HG03108 (cell line): ENCODE results near the gene PLA2G3.
"Not testable (repeated sequence)": the region's sequence is repeated elsewhere in the genome, so short reads cannot be mapped to it uniquely, and the experiment has no call there.

Source experiments
- ATAC-seq: cut with Tn5 transposase; IDR thresholded peaks from one replicate; pipeline ENCODE4 v1.9.1; 2021; ENCODE audit warnings: moderate library complexity; ENCODE audit not compliant: unreplicated experiment

The PLA2G3 gene, protein sequence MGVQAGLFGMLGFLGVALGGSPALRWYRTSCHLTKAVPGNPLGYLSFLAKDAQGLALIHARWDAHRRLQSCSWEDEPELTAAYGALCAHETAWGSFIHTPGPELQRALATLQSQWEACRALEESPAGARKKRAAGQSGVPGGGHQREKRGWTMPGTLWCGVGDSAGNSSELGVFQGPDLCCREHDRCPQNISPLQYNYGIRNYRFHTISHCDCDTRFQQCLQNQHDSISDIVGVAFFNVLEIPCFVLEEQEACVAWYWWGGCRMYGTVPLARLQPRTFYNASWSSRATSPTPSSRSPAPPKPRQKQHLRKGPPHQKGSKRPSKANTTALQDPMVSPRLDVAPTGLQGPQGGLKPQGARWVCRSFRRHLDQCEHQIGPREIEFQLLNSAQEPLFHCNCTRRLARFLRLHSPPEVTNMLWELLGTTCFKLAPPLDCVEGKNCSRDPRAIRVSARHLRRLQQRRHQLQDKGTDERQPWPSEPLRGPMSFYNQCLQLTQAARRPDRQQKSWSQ

DNA sequence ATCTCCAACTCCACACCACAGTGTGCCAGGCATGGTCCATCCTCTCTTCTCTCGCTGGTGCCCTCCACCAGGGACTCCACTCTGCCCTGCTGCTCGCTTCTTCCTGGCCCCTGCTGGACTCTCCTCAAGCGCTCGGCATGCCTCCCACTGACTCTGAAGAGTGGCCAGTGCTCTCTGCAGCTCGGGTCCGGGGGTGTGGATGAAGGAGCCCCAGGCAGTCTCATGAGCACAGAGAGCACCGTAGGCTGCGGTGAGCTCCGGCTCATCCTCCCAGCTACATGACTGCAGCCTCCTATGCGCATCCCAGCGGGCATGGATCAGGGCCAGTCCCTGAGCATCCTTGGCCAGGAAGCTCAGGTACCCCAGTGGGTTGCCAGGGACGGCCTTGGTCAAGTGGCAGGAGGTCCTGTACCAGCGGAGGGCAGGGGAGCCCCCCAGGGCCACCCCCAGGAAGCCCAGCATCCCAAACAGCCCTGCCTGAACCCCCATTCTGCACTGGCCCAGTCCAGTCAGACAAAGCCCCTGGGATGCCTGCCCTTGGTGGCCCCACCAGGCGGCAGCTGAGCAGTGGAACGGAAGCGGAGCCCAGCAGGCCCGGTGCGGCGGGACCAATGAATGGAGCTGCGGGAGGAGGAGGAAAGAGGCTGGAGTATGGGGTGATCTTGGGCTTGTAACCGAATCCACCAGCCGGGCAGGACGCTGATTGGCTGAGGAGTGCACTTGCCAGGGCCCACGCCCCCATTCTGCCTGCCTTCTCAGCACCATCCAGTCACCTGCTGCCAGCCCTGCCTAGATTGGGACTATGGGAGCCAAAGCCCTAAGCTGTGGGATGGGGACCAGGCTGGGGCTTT is at the start of gene PLA2G3:
TSS of gene PLA2G3 (minus strand) at position 643 of the 851 bp plus-strand sequence. CDS start at position 489, 154 bp downstream.
- no peak for ATAC-seq

DNA sequence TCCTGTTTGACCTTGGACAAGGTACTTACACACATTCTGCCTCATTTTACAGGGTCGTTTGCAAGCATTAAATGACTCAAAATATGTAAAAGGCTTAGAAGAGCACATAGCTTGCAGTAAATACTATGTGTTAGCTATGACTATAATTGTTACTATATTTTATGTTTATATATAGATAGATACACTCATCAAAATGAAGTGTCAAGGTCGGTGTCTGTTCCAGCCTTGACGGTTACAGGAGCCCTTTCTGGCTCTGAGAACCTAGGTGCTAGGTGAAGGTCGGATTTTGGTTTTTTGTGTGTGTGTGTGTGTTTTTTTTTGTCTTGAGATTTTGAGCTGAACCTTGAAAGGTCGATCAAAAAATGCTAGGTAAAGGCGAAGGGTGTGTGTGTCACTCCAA is 47.3 kb upstream of the PLA2G3 start:
- ATAC-seq: no peak

DNA sequence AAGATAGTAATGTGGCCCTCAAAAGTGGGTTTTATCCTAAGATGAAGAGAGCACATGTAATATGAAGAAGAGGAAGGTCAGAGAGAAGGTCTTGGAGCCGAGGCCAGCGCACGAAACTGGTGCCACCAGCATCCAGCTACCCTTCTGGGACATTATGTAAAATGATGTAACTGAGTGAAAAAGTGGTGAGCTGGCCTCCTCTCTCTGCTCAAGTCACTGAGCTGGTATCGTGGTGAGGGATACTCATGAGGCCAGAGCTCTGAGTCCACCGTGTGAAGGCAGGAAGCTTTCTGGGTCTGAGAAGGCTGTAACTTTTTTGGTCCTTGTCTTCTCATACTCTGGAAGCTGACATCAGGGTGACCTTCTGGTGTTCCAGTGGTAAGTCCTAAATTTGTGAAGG is 44.7 kb upstream of the PLA2G3 start:
- ATAC-seq: no peak

DNA sequence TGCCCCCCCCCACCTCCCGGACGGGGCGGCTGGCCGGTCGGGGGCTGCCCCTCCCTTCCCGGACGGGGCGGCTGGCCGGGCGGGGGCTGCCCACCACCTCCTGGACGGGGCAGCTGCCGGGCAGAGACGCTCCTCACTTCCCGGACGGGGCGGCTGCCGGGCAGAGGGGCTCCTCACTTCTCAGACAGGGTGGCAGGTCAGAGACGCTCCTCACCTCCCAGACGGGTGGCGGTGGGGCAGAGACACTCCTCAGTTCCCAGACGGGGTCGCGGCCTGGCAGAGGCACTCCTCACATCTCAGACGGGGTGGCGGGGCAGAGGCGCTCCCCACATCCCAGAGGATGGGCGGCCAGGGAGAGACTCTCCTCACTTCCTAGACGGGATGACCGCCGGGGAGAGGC is 43.7 kb upstream of the PLA2G3 start:
- no peak for ATAC-seq

DNA sequence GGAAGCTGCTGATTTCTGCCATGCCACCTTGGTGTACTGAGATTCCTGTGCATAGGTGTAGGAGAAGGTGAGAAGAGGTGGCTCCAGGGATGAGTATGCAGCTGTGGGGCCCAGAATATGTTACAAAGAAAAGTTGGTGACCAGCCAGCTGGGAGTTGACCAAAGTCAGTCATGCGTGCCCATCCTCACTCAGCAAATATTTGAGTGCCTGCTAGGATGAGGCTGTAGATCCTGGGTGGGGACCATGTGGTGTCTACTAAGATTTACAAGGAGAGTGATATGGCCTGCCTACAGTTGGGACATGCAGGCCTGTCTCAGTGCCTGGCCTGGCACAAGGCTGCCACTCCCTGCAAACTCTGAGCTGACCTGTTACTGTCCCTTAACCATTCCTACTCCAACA is 39.0 kb upstream of the PLA2G3 start:
- ATAC-seq: no peak

DNA sequence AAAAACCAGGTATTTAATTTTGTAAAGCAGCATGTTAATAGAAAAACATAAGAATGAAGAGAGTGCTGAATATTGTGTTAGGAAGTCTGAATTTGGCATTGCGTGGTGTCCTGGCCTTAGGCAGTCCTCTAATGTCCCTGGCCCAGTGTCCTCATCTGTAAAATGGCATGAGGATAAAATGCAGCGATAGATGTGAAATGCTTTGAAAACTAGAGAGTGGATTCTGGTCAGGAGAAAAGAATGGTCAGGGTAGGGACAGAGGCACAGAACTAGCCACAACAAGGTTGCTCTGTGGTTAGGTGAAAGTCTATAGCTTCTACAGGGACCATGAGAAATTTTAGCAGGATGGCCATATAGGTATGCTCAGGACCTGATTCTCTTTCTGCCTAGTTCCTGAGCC is 38.6 kb upstream of the PLA2G3 start:
- ATAC-seq: no peak

DNA sequence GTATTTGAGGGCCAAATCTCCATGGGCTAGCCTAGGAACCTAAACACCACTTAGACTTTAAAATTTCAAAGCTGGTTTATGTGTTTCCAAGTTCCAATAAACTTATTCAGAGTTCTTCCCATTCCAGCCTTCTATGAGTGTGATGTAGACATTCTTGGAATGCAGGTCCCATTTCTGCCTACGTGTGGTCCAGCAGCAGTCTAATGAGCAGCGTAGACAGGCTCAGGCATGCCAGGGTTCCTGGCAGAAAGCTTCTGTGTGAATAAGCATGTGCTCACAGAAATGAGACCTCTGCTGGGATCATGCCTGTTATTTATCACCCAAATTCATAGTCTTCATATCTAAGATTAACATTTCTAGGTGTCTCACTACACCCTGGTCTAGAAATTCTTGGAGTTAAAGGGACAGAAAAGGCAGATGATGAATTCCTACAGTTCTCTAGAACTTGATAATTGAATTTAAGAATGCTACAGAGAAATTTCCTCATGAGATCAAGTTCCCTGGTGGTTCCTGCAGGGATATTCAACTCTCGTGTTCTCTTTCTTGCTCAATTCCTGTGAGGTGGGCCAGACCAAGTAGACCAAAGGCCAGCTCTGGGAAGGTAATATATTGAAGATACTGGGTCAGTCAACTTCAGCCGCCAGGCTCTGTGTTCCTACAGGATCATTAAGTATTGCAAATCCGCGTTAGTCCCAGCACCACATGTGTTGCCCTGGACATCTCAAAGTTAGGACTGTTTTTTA is 37.3 kb upstream of the PLA2G3 start:
- no peak for ATAC-seq

DNA sequence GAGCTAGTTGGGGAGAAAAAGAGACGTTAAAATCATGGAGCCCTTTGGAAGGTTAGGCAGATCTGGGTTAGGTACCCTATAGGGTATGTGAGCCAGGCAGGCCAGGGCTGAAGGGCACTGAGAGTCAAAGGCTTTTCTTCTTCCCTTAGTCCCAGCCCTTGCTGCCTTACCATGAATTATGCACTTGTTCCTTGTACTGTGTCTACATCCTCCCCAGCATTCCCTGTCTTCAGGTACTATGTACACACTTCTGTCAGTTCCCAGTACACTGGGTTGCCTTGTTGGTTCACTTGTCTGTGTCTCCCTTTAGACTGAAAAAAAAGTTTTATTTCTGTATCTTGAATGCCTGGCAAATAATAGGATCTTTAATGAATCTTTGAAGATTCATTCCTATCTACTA is 36.6 kb upstream of the PLA2G3 start:
- ATAC-seq: no peak

DNA sequence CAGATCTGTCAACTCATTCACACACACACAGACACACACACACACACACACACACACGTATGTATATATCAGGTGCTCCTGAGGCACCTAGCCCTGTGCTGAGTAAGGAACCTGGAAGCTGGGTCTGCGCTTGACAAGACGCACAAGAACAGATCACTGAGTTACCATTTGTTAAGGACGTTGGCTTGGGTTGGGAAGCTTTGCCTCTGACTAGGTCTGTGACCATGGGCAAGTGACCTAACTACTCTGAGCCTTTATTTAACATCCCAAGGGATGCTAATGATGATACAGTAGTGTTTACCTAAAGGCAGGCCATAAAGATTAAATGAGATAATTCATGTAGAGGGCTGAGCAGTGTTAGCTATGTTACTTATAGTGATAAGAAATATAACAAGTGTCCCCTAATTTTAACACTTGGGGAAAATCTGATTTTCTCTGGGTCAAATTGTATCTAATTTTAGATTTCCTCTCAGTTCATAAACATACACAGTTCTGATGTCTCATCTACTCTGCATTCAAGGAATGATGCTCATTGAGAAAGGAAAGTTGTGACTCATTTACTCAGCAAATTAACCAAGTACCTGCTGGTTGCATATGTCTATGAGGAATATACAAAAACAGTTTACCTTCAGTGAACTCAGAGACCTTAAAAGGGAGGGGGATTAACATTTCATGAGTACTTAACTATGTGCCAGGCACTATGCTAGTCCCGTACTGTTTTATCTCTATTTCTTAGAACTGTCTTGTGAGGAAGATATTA is 33.3 kb upstream of the PLA2G3 start:
- no peak for ATAC-seq

DNA sequence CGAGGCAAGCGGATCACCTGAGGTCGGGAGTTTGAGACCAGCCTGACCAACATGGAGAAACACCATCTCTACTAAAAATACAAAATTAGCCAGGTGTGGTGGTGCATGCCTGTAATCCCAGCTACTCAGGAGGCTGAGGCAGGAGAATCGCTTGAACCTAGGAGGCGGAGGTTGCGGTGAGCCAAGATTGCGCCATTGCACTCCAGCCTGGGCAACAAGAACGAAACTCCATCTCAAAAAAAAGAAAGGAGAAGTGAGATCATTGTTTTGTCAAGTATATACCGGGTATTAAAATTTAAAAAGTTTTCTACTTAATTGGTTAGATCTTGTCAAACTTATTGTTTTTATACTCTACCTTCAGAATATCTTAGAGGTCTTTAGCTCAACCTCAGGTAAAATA is 31.4 kb upstream of the PLA2G3 start:
- not testable (repeated sequence) for ATAC-seq

DNA sequence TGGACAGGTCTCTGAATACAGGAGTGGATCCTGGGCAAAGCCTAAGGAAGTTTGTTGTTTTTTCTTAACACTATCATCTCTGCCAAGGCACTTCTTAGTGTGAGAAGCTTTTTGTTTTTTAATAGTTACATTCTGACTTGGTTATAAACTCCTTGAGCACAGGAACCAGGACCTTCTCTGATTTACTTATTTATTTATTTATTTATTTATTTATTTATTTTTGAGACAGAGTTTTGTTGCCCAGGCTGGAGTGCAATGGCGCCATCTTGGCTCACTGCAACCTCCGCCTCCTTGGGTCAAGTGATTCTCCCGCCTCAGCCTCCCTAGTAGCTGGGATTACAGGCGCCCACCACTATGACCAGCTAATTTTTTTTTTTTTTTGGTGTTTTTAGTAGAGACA is 30.7 kb upstream of the PLA2G3 start:
- ATAC-seq: no peak

DNA sequence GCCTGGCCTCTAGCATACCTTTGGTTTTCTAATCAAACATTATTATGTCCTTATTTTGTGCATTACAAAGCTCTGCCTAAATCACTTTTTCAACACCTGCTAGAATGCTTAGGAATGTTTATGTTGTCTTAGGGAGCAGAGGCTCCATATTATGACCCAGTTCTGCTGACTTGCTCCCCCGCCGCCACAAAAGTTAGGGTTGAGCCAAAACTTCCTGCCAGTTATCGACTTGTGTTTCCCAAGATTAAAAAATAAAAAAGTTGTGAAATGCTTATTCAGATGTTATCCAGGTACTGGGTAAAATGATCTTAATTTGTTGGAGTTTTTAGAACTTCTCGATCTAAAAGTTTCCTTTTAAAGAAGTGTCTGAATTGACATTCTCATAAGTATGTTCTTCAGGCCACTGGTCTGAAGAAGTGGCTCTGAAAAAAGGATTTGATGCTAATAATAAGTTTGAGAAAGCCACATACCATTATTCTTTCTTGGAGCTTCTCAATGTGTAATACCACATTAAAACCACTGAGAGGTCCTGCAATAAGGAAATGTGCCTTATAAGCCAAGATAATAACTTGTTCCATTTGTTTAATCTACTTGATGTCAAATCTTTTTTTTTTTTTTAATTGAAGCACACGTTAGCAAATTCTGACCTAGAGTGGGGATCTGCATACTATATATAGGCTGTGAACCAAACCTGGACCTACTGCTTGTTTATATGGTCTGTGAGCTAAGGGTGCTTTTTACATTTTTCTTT is 21.9 kb upstream of the PLA2G3 start:
- no peak for ATAC-seq

DNA sequence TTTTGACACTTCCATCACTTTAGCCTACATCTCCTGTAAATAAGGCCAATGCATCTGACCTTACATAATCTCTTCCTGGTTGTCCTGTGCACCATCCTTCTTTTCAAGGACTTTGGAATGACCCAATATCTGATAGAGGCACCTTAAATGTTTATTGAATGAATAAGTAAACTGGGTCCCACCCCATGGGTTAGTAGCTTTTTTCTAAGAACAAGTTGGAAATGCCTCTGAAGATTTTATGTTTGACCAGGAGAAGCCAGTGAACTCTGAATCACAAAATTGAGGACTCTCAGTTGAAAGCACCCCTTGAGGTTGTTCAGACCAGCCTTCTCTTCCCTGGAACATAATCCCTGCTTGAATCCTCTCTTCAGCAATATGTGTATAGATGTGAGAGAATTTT is 21.1 kb upstream of the PLA2G3 start:
- ATAC-seq: no peak

DNA sequence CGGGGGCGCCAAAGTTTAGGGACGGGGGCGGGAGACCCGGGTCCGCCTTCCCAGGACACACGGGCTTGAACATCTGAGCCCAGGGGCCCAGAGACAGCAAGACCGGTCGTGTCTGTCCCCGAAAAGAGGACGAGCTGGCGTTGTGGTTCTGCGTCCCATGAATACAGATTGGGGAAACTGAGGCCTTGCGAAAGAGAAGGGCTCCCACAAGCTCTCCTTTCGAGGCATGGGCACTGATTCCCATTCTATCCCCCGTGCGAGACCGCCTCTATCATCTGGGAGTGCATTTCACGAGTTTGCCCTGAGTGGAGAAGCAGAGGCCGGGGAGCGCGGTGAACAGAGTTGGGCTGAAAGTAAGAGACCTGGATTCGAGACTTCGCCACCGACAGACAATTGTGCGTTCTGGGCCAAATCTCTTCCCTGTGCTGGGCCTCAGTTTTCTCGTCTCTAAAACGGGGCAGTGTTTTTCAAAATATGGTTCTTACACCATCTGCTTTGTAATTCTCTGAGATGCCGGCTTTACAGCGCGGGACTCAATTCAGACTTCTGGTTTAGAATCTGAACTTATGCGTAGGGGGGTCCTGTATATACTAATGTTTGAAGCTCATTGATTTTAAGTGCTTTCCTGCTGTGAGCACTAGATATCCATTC is 20.1 kb upstream of the PLA2G3 start:
- ATAC-seq: no peak

DNA sequence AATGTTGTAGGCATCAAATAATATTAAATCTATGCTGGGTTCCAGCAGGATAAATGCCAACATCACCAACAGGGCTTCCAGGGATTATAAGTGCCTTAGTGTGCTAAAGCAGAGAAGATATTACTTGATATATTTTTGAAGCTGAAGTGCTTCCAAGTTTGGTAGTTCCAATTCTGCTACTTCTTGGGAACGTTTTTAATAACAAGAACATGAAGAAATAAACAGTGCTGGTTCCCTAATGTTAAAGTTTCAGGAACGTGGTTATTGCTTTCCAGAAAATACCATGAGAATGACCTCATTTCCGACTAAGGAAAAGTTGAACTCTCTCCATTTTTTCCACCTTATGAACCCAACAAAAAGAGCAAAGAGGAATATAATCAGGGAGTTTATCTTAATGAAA is 15.1 kb upstream of the PLA2G3 start:
- no peak for ATAC-seq

DNA sequence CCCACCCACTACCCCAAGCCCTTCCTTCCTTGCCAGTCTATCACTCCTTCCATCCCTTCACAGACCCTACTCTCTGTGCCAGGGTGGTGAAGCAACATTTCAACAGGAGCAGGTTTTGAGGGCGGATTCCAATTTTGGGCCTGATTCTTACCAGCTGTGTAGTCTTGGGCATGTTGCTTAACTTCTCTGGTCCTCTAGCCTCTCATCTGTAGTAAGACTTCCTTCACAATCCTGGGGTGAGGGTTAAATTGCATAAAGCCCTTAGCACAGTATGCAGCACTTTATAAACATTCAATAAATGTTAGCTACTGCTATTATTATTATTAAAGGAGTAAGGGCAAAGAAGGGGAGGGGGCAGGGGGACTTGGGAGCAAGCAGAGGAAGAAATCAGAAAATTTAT is 14.7 kb upstream of the PLA2G3 start:
- no peak for ATAC-seq

DNA sequence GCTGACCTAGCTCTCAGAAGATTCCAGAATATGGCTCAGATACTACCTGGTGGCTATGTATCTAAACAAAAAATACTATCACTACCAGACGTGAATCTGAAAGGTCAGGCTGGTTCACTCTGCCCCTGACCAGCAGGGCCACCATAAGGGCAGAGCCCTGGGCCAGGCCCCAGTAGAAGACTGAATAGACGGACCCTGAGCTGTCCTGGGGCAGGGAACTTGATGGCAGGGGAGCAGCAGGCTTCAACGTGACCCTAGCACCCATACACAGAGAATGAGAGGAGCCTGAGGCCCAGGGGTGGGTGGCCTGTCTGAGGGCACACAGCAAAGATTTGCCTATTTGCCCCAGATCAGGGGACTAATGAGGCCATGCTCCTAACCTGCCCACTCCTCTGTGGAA is 13.0 kb upstream of the PLA2G3 start:
- ATAC-seq: no peak

DNA sequence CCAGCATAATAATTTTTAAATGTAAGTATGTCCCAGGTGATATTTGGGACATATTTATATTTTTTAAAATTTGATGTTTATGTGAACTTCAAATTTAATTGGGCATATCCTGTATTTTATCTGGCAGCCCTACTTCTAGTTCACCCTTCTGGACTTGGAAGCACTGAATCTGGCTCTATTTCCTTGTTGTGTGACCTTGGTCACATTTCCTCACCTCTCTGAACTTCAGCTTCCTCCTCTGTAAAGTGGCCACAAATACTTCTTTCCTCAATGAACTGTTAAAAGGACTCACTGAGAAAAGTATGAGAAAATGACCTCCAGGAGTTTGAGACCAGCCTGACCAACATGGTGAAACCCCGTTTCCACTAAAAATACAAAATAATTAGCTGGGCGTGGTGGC is 11.6 kb upstream of the PLA2G3 start:
- ATAC-seq: no peak

DNA sequence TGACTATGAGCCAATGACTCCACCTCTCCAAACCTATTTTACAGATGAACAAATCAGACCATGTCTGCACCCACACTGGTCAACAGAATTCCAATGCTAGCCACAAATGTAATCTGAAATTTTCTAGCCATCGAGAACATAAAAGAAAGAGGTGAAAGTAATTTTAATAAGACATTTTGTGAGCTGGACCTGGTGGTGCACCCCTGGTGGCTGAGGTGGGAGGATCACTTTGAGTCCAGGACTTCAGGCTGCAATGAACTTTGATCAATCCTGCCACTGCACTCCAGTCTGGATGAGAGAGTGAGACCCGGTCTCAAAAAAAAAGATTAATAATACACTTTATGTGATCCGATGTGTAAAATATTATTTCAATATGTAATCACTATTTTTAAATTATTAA is 10.3 kb upstream of the PLA2G3 start:
- ATAC-seq: no peak
